ENCODE data around the gene ATP6V0A1.

- TF ChIP-seq, protein P1, sequence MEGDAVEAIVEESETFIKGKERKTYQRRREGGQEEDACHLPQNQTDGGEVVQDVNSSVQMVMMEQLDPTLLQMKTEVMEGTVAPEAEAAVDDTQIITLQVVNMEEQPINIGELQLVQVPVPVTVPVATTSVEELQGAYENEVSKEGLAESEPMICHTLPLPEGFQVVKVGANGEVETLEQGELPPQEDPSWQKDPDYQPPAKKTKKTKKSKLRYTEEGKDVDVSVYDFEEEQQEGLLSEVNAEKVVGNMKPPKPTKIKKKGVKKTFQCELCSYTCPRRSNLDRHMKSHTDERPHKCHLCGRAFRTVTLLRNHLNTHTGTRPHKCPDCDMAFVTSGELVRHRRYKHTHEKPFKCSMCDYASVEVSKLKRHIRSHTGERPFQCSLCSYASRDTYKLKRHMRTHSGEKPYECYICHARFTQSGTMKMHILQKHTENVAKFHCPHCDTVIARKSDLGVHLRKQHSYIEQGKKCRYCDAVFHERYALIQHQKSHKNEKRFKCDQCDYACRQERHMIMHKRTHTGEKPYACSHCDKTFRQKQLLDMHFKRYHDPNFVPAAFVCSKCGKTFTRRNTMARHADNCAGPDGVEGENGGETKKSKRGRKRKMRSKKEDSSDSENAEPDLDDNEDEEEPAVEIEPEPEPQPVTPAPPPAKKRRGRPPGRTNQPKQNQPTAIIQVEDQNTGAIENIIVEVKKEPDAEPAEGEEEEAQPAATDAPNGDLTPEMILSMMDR (IDR thresholded peaks at IDR 0.05), result no peak
- TF ChIP-seq POLR2AphosphoS5 (IDR thresholded peaks at IDR 0.05), result no peak
- no peak for TF ChIP-seq POLR2A (IDR thresholded peaks at IDR 0.05; ENCODE audit: low read depth)
Observed at GRCh38 chr17:42548993-42549755, 90.5 kb downstream of the ATP6V0A1 start.
